Stimulated activated CD4-positive, alpha-beta T cell treated with anti-CD3 and anti-CD28 coated beads, Interleukin-12 subunit alpha, Interleukin-12 subunit beta, amount 100 ng/mL, for 48 hours (primary cell): ENCODE results near the gene TUBB4A.

Experiments
- DNase-seq, 3 donors: peaks; one replicate each; pipeline ENCODE4 v3.0.0-alpha.2; 2020; ENCODE audit warnings: low read depth in 2 of 3, low spot score in 1 of 3

Gene TUBB4A

DNA sequence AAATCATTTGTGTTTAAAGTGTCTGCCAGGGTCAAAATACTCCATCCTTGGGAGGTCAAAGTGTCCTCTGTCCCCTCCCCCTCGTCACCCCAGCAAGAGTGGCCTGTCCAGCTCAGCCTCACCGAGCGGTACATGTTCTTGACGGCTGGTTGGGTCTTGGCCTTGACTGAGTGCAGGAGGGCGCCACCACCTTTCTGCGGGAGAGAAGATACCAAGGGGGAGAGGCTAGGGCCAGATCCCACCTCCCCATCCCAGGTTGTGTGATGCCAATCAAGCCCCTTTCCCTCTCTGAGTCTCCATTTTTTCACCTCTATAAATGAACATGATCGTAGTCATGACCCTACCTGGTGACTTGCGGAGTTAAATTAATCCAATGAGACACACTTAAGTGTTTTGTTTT lies 31.9 kb downstream of the TUBB4A start:
- no peak for DNase-seq

DNA sequence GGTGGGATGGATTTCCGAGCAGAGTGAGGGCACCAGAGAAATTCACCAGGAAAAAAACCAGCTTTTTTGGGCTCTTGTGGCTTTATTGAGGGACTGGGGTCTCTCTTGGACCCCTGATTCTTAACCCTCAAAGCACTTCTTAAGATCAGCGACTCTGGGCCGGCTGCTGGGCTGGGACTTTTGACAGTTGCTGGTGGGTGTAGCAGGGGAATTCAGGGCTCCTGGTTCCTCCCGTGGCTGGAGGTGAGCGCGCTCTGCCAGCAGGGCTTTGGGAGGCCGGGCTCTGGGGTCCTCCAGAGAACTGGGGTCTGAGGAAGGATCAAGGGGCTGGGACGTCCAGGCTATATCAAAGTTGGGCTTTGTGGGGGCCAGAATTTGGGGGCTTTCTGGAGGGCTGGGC lies 34.7 kb downstream of the TUBB4A start:
- no peak for DNase-seq

- no peak for DNase-seq
Measured at GRCh38 chr19:6466526-6467248, 35.4 kb downstream of the TUBB4A start.

GRCh38 chr19:6465663-6466062 lies 36.4 kb downstream of the TUBB4A start:
- DNase-seq: no peak

- no peak for DNase-seq
Measured at GRCh38 chr19:6465006-6465405, 37.1 kb downstream of the TUBB4A start.

GRCh38 chr19:6464070-6464873 lies 37.8 kb downstream of the TUBB4A start, which contains the start of gene CRB3:
Gene CRB3, plus strand, starts transcription at chr19:6464271. Its CDS starts 431 bp downstream, at chr19:6464702.
- DNase-seq: no peak

- peak; percentile 96 to 97 (median 97) for DNase-seq
Measured at GRCh38 chr19:6460099-6460884, 41.8 kb downstream of the TUBB4A start.

- DNase-seq: peak; percentile 31 to 56 (median 49)
Measured at GRCh38 chr19:6459262-6460098, 42.6 kb downstream of the TUBB4A start, which contains the start of gene SLC25A23. Gene SLC25A23, minus strand, starts transcription at chr19:6459792. Its CDS starts 164 bp downstream, at chr19:6459628.

DNA sequence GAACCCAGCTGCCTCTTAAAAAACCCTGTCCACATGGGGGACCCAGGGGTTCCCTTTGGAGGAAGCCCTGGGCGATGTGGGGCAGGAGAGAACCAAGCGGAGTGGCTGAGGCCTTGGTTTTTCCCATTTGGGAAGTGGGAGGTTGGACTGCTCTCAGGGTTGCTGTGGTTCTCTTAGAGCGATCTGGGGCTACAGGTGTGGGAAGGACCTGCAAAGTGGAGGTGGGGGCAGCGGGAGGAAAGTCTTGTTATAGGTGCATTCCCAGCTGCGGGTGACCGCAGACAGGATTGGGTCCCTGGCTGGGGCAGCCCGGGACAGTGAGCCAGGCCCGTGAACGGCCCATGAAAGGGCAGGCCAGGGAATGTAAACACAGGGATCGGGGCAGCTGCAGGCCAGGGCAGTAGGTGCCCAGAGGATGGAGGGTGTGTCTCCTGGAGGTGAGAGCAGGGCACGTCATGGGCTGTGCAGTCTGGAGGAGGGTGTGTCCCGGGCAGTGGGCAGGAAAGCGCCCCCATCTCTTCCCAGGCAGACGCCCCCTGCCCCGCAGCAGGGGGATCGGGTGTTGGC lies 43.3 kb downstream of the TUBB4A start:
- DNase-seq: no peak

- no peak for DNase-seq
Measured at GRCh38 chr19:6457958-6458694, 44.0 kb downstream of the TUBB4A start.

GRCh38 chr19:6455924-6456323 lies 46.2 kb downstream of the TUBB4A start:
- no peak for DNase-seq

DNA sequence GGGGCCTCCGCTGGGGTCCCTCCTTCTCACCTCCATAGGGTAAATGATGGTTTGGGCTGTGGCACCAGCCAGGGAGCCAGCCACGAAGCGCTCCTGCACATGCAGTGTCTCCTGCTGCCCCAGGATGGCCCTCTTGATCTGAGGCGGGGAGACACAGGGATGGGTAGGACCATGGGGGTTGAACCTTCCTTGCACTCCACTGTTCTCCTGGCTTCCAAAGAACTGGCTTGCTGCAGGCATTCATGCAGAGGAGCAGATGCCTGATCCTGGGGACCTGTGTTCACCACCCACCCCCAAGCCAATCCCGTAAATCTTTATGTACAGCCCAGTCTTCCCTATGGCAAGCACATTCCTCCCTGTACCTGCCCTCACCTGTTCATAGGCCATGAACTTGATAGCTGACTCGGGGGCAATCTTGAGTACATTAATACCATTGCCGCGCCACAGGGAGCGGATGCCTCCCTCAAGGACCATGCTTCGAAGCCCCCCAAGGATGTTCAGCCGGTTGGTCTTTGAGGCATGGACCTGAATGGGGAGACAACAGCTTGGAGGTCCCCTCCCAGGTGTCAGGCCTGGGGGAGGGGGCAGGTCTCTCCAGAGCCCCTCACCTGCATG lies 48.1 kb downstream of the TUBB4A start:
- no peak for DNase-seq

GRCh38 chr19:6452899-6453298 lies 49.2 kb downstream of the TUBB4A start:
- no peak for DNase-seq

- no peak for DNase-seq
Measured at GRCh38 chr19:6452223-6452614, 49.9 kb downstream of the TUBB4A start.

DNA sequence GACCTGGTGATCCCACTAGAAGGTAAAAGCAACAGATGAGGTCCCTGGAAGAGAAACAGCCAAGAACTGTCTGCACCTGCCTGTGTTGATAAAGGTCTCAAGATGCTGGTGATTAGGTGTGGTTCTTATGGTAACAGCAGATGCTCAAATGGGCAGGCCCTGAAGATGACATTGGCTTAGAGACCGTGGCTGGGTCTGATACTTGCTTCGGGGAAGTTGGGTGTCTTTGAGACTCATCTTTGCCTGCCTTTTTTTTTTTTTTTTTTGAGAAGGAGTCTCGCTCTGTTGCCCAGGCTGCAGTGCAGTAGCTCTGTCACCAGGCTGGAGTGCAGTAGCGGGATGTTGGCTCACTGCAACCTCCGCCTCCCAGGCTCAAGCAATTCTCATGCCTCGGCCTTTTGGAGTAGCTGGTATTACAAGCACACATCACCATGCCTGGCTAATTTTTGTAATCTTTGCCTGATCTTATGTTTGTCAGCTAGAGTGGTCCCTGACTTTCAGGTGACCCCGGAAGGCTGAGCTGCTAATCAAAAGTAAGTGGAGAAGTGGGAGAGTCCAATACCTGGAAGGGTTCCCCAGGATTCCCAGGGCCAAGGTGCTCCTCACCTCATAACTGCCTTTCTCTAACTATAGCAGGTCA lies 50.4 kb downstream of the TUBB4A start:
- no peak for DNase-seq

- no peak for DNase-seq
Measured at GRCh38 chr19:6450166-6450565, 51.9 kb downstream of the TUBB4A start.

DNA sequence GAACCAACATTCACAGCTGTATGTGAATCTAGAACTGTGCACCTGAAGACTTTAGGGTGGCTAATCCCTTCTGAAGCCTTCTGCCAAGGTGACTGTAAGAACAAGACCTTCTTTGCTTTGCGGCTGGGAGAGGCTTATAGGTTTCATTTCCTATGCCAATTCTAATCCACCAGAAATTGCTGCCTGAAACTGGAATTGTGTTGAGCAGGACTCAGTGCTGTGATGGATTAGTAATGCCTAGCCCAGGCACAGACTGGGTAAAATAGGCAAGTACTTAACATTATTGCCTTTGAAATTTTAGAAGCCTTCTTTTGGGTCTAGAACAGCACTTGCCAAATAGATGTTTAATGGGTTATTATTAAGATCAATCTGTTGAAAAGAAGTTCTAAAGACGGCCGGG lies 54.1 kb downstream of the TUBB4A start:
- no peak for DNase-seq

GRCh38 chr19:6446452-6446851 lies 55.7 kb downstream of the TUBB4A start:
- no peak for DNase-seq
